ENCODE data around the gene SPEG. TPM values are rescaled to one million over a fixed set of nuclear protein-coding genes. Genes with fewer than 3 reads are reported as not detected.

Gene SPEG
- total and polyA plus RNA-seq, 2 donors (not counting 3 experiments of a cell fraction or from before 2014, with no cell fraction given), result 0.84 to 3.5 TPM

- no peak for TF ChIP-seq MYC (IDR thresholded peaks at IDR 0.05; ENCODE audit: low read depth, low read length)
- no peak for TF ChIP-seq CTCF (IDR thresholded peaks at IDR 0.05; ENCODE audit: extremely low read depth in 1 of 2, insufficient read depth in 1 of 2, low read depth in 1 of 2, low read length in 2 of 2)
- no peak for TF ChIP-seq GATA2 (IDR thresholded peaks at IDR 0.05; ENCODE audit: insufficient read depth, insufficient read length, low read depth, low read length)
- TF ChIP-seq FOS (IDR thresholded peaks at IDR 0.05; ENCODE audit: borderline replicate concordance, insufficient read depth, low read length), result no peak
- no peak for TF ChIP-seq POLR2A (IDR thresholded peaks at IDR 0.05; ENCODE audit: low read depth, low read length)
- no peak for TF ChIP-seq EZH2 (IDR thresholded peaks at IDR 0.05; ENCODE audit: borderline replicate concordance, low read depth, low read length, severe bottlenecking)
- TF ChIP-seq POLR2AphosphoS5 (IDR thresholded peaks at IDR 0.05; ENCODE audit: insufficient read depth, low read depth, low read length), result no peak
- H3K4me1 ChIP-seq (ENCODE audit: control insufficient read depth, extremely low read depth, insufficient read depth, low read length), result peaks cover 7% of the 10 kb centered on the region
- H2AFZ ChIP-seq (ENCODE audit: low read depth, low read length), result no peak overlapping the region
- no peak for FAIRE-seq
- no peaks in the 10 kb centered on the region for H3K36me3 ChIP-seq (ENCODE audit: control insufficient read depth in 2 of 2, extremely low read depth in 1 of 2, insufficient read depth in 2 of 2, low read length in 2 of 2)
- no peak overlapping the region for H3K27ac ChIP-seq (ENCODE audit: insufficient read depth, low read depth, low read length)
- no peak overlapping the region for H3K4me2 ChIP-seq (ENCODE audit: insufficient read depth, low read length)
- ChIA-PET CTCF (interaction anchor here (1.3 to 4.5 kb wide), 2 partner anchors 14 to 16 kb away, joined by 7 to 25 read pairs; no protein-coding TSS in a partner anchor), POLR2A (no interaction called here)
- no peak for DNase-seq (ENCODE audit: low read depth, low spot score)
- no peak overlapping the region for H3K9ac ChIP-seq (replicated peaks; ENCODE audit: extremely low read depth, insufficient read depth, low read length)
- no peaks in the 10 kb centered on the region for H4K20me1 ChIP-seq (replicated peaks; ENCODE audit: control insufficient read depth, extremely low read depth, insufficient read depth, low read length)
- H3K79me2 ChIP-seq (ENCODE audit: control insufficient read depth, insufficient read depth, low read length), result no peaks in the 10 kb centered on the region
- peaks cover 23% of the 10 kb centered on the region in 2 experiments for H3K27me3 ChIP-seq (ENCODE audit: control insufficient read depth in 2 of 2, insufficient read depth in 2 of 2, low read length in 2 of 2)
- no TSS peak for BruUV-seq (replicated peaks)
- intact Hi-C loops (cut with micrococcal nuclease), result no loop called here
- H3K9me3 ChIP-seq (replicated peaks; ENCODE audit: control insufficient read depth, insufficient read depth, low read length), result no peaks in the 10 kb centered on the region
- no peak overlapping the region for H3K4me3 ChIP-seq (replicated peaks in 1 of 3; ENCODE audit: insufficient read depth in 1 of 3, low read depth in 1 of 3, low read length in 3 of 3)
- H3K9me1 ChIP-seq (replicated peaks; ENCODE audit: control insufficient read depth, extremely low read depth, insufficient read depth, low read length), result no peaks in the 10 kb centered on the region
- dilution Hi-C loops (cut with MboI; ENCODE audit: extremely low pct_ligation_motif_present, low sequenced_read_pairs), result no loop called here
These were observed 109.9 kb downstream of the SPEG start for GRCh38 chr2:219544567-219544966.
